HCT116 (cell line): ENCODE measurements around the gene TMEM86A.

Experiments used
- CTCF ChIP-seq, 3 experiments: fragments of 200-600 bp in 1 of 3; sonication (generic) in 1 of 3; IDR thresholded peaks in 2 of 3; conservative IDR thresholded peaks in 1 of 3; 2 replicates each; pipeline ENCODE4 v1.5.1; 2012 to 2017; ENCODE audit warnings: low read depth in 2 of 3, low read length in 2 of 3, antibody characterized with exemption in 1 of 3, borderline replicate concordance in 1 of 3, control low read depth in 1 of 3, mild to moderate bottlenecking in 1 of 3, mixed read lengths in 1 of 3, mixed run types in 1 of 3, moderate library complexity in 1 of 3; ENCODE audit not compliant: insufficient read depth in 1 of 3
- EZH2 ChIP-seq: fragments of 200-600 bp; sonication (generic); IDR thresholded peaks from 2 replicates; pipeline ENCODE4 v1.6.1; 2017; ENCODE audit warnings: antibody characterized with exemption, mixed run types
- EZH2phosphoT487 ChIP-seq: fragments of 200-600 bp; IDR thresholded peaks from 2 replicates; pipeline ENCODE4 v1.6.1; 2018; ENCODE audit warnings: antibody characterized with exemption, borderline replicate concordance
- JUND ChIP-seq: IDR thresholded peaks from 2 replicates; pipeline ENCODE4 v1.6.1; 2012
- POLR2A ChIP-seq: IDR thresholded peaks from 2 replicates; pipeline ENCODE4 v1.7.0; 2011; ENCODE audit warnings: borderline replicate concordance; ENCODE audit not compliant: insufficient read depth, insufficient read length; ENCODE audit errors: extremely low read depth
- POLR2AphosphoS5 ChIP-seq: IDR thresholded peaks from 2 replicates; pipeline ENCODE4 v1.6.1; 2011; ENCODE audit warnings: mild to moderate bottlenecking, low read depth, low read length, moderate library complexity
- SP1 ChIP-seq: IDR thresholded peaks from 2 replicates; pipeline ENCODE4 v1.6.1; 2012; ENCODE audit warnings: low read depth
- SRF ChIP-seq: IDR thresholded peaks from 2 replicates; pipeline ENCODE4 v1.6.1; 2012; ENCODE audit warnings: low read depth
- ZBTB33 ChIP-seq: IDR thresholded peaks from 2 replicates; pipeline ENCODE4 v1.6.1; 2011; ENCODE audit warnings: mild to moderate bottlenecking, low read length, moderate library complexity; ENCODE audit not compliant: insufficient replicate concordance; ENCODE audit errors: extremely low read depth
- ZNF274 ChIP-seq: fragments of 200-500 bp; sonication (Bioruptor generic); IDR thresholded peaks from 2 replicates; pipeline ENCODE4 v1.6.1; 2014; ENCODE audit warnings: mild to moderate bottlenecking, low read depth, low read length, inconsistent platforms

GRCh38 chr11:18707811-18708340 lies 9.3 kb downstream of the TMEM86A start:
- no peak for TF ChIP-seq SRF
- TF ChIP-seq EZH2phosphoT487, result no peak
- TF ChIP-seq CTCF (IDR thresholded peaks at IDR 0.05 in 2 of 3, conservative IDR thresholded peaks at IDR 0.05 in 1 of 3; ENCODE audit: borderline replicate concordance in 1 of 3, insufficient read depth in 1 of 3, low read depth in 2 of 3, low read length in 2 of 3), result no peak
- TF ChIP-seq EZH2, result no peak
- no peak for TF ChIP-seq SP1
- TF ChIP-seq ZNF274, result no peak
- TF ChIP-seq POLR2A, result no peak
- no peak for TF ChIP-seq JUND
- TF ChIP-seq ZBTB33, result no peak
- no peak for TF ChIP-seq POLR2AphosphoS5
